ENCODE data around the gene THADA. TPM values are rescaled to one million over a fixed set of nuclear protein-coding genes. Genes with fewer than 3 reads are reported as not detected.

The THADA gene
- total RNA-seq, 2 donors from 2014 or later: 41.1 to 54.3 TPM

- no peaks in the 10 kb centered on the region for H3K4me1 ChIP-seq (replicated peaks)
- no peak overlapping the region for H3K27ac ChIP-seq
- H3K4me3 ChIP-seq: no peak overlapping the region
- H3K36me3 ChIP-seq: no peaks in the 10 kb centered on the region
- no peaks in the 10 kb centered on the region for H3K27me3 ChIP-seq (replicated peaks; ENCODE audit: insufficient read depth)
- TF ChIP-seq POLR2AphosphoS5 (IDR thresholded peaks at IDR 0.05): no peak
- no peak for TF ChIP-seq POLR2A (IDR thresholded peaks at IDR 0.05)
- no peak for TF ChIP-seq CTCF (IDR thresholded peaks at IDR 0.05)
- no peak for DNase-seq (ENCODE audit: low spot score)
- intact Hi-C loops (cut with DNase I): no loop called here
- 83% methylated on average over 3 of the region's 3 CpGs for WGBS
- no peaks in the 10 kb centered on the region for H3K9me3 ChIP-seq
Measured at GRCh38 chr2:43472527-43473194, 123.2 kb downstream of the THADA start.

GRCh38 chr2:43469713-43470112 is 126.1 kb downstream of the THADA start:
- no peaks in the 10 kb centered on the region for H3K9me3 ChIP-seq
- no peaks in the 10 kb centered on the region for H3K36me3 ChIP-seq
- 45% methylated on average over 3 of the region's 3 CpGs for WGBS
- no peaks in the 10 kb centered on the region for H3K4me1 ChIP-seq (replicated peaks)
- no peak overlapping the region for H3K27ac ChIP-seq
- intact Hi-C loops (cut with DNase I): no loop called here
- H3K4me3 ChIP-seq: no peak overlapping the region
- H3K27me3 ChIP-seq (replicated peaks; ENCODE audit: insufficient read depth): no peaks in the 10 kb centered on the region
- DNase-seq (ENCODE audit: low spot score): no peak
- no peak for TF ChIP-seq CTCF (IDR thresholded peaks at IDR 0.05)
- TF ChIP-seq POLR2A (IDR thresholded peaks at IDR 0.05): no peak
- no peak for TF ChIP-seq POLR2AphosphoS5 (IDR thresholded peaks at IDR 0.05)

- peak overlapping the region in 1 of 2 donors; percentile 1 for H3K27ac ChIP-seq
- intact Hi-C loops (cut with DNase I): no loop called here
- H3K9me3 ChIP-seq: no peaks in the 10 kb centered on the region
- no peaks in the 10 kb centered on the region for H3K36me3 ChIP-seq
- DNase-seq (ENCODE audit: low spot score): no peak
- 21% methylated on average over 3 of the region's 3 CpGs for WGBS
- no peak for TF ChIP-seq POLR2AphosphoS5 (IDR thresholded peaks at IDR 0.05)
- no peak for TF ChIP-seq CTCF (IDR thresholded peaks at IDR 0.05)
- no peak for TF ChIP-seq POLR2A (IDR thresholded peaks at IDR 0.05)
- no peak overlapping the region for H3K4me3 ChIP-seq
- H3K27me3 ChIP-seq (replicated peaks; ENCODE audit: insufficient read depth): no peaks in the 10 kb centered on the region
- no peaks in the 10 kb centered on the region for H3K4me1 ChIP-seq (replicated peaks)
Measured at GRCh38 chr2:43469094-43469493, 126.7 kb downstream of the THADA start.

GRCh38 chr2:43467891-43468290 is 127.9 kb downstream of the THADA start:
- 53% methylated on average over 3 of the region's 3 CpGs for WGBS
- Histone ChIP-seq H3K4me1 (replicated peaks) (peaks cover 2% of the 10 kb centered on the region), H3K9me3 (no peaks in the 10 kb centered on the region), H3K27me3 (replicated peaks; ENCODE audit: insufficient read depth) (no peaks in the 10 kb centered on the region), H3K27ac (no peak overlapping the region), H3K36me3 (no peaks in the 10 kb centered on the region), H3K4me3 (no peak overlapping the region)
- TF ChIP-seq POLR2A (IDR thresholded peaks at IDR 0.05) (no peak), CTCF (IDR thresholded peaks at IDR 0.05) (no peak), POLR2AphosphoS5 (IDR thresholded peaks at IDR 0.05) (no peak)
- DNase-seq (ENCODE audit: low spot score): no peak
- intact Hi-C loops (cut with DNase I): no loop called here

- H3K27me3 ChIP-seq (replicated peaks; ENCODE audit: insufficient read depth): no peaks in the 10 kb centered on the region
- no peaks in the 10 kb centered on the region for H3K9me3 ChIP-seq
- intact Hi-C loops (cut with DNase I): no loop called here
- no peak for DNase-seq (ENCODE audit: low spot score)
- H3K4me3 ChIP-seq: no peak overlapping the region
- H3K4me1 ChIP-seq (replicated peaks): peaks cover 5% of the 10 kb centered on the region
- TF ChIP-seq POLR2A (IDR thresholded peaks at IDR 0.05): no peak
- TF ChIP-seq CTCF (IDR thresholded peaks at IDR 0.05): no peak
- TF ChIP-seq POLR2AphosphoS5 (IDR thresholded peaks at IDR 0.05): no peak
- peak overlapping the region in 1 of 2 donors; percentile 26 for H3K27ac ChIP-seq
- 94% methylated on average over 2 of the region's 2 CpGs for WGBS
- no peaks in the 10 kb centered on the region for H3K36me3 ChIP-seq
Measured at GRCh38 chr2:43465234-43465633, 130.6 kb downstream of the THADA start.
